Neuronal stem cell (in vitro differentiated cells): Measurements from ENCODE around the gene CDC42.

ENCODE experiments used
- DNase-seq: peaks from one replicate; pipeline ENCODE4 v3.0.0-alpha.2; 2013; ENCODE audit warnings: low spot score
- H2AFZ ChIP-seq: one replicate; pipeline ENCODE4 v1.6.1; 2013; ENCODE audit warnings: mild to moderate bottlenecking, low read length, inconsistent platforms
- H2AK5ac ChIP-seq: 2 replicates; pipeline ENCODE4 v1.6.1; 2013; ENCODE audit warnings: low read depth, mild to moderate bottlenecking, inconsistent platforms, low read length, moderate library complexity, mixed read lengths
- H2BK120ac ChIP-seq: 2 replicates; pipeline ENCODE4 v1.6.1; 2013; ENCODE audit warnings: low read depth, mild to moderate bottlenecking, inconsistent platforms, low read length, moderate library complexity, mixed read lengths
- H2BK12ac ChIP-seq: one replicate; pipeline ENCODE4 v1.6.1; 2013; ENCODE audit warnings: low read length, inconsistent platforms
- H2BK15ac ChIP-seq: 2 replicates; pipeline ENCODE4 v1.6.1; 2013; ENCODE audit warnings: mild to moderate bottlenecking, low read length, inconsistent platforms, mixed read lengths
- H2BK5ac ChIP-seq: one replicate; pipeline ENCODE4 v1.6.1; 2013; ENCODE audit warnings: inconsistent platforms, mild to moderate bottlenecking, low read length, moderate library complexity
- H3K14ac ChIP-seq: one replicate; pipeline ENCODE4 v1.6.1; 2013; ENCODE audit warnings: low read length, inconsistent platforms
- H3K18ac ChIP-seq: 2 replicates; pipeline ENCODE4 v1.6.1; 2013; ENCODE audit warnings: low read length, inconsistent platforms
- H3K23ac ChIP-seq: 2 replicates; pipeline ENCODE4 v1.6.1; 2013; ENCODE audit warnings: low read depth, mild to moderate bottlenecking, mixed read lengths, low read length, inconsistent platforms; ENCODE audit not compliant: poor library complexity
- H3K27ac ChIP-seq: replicated peaks from 3 replicates; pipeline ENCODE4 v1.5.1; 2013; ENCODE audit warnings: low read length, inconsistent platforms
- H3K27me3 ChIP-seq, 3 experiments: 2 replicates each; pipeline ENCODE4 v1.6.1; 2013; ENCODE audit warnings: low read length in 3 of 3, mild to moderate bottlenecking in 2 of 3, inconsistent platforms in 1 of 3, low read depth in 1 of 3, mixed read lengths in 1 of 3, moderate library complexity in 1 of 3; ENCODE audit not compliant: control insufficient read depth in 3 of 3, insufficient read depth in 3 of 3
- H3K36me3 ChIP-seq, 2 donors: replicated peaks in 1 of 2; 2 replicates each; pipeline ENCODE4 v1.6.1; 2013; ENCODE audit warnings: low read length in 2 of 2; ENCODE audit not compliant: control insufficient read depth in 2 of 2, insufficient read depth in 2 of 2
- H3K4ac ChIP-seq: 2 replicates; pipeline ENCODE4 v1.6.1; 2013; ENCODE audit warnings: inconsistent platforms, mild to moderate bottlenecking, low read length, moderate library complexity
- H3K4me1 ChIP-seq, 2 donors: 1 replicate in 1 of 2; 2 replicates in 1 of 2; pipeline ENCODE4 v1.6.1; 2013; ENCODE audit warnings: low read length in 2 of 2, low read depth in 1 of 2; ENCODE audit not compliant: control insufficient read depth in 2 of 2, insufficient read depth in 1 of 2
- H3K4me2 ChIP-seq: one replicate; pipeline ENCODE4 v1.6.1; 2013; ENCODE audit warnings: mild to moderate bottlenecking, low read length, inconsistent platforms; ENCODE audit not compliant: insufficient read depth, poor library complexity, severe bottlenecking
- H3K4me3 ChIP-seq, 2 donors: 2 replicates each; pipeline ENCODE4 v1.5.1; 2013; ENCODE audit warnings: low read length in 2 of 2, mild to moderate bottlenecking in 2 of 2, inconsistent platforms in 1 of 2, moderate library complexity in 1 of 2
- H3K79me1 ChIP-seq: one replicate; pipeline ENCODE4 v1.6.1; 2013; ENCODE audit warnings: low read depth, mild to moderate bottlenecking, inconsistent platforms, low read length, moderate library complexity
- H3K9ac ChIP-seq: one replicate; pipeline ENCODE4 v1.6.1; 2013; ENCODE audit warnings: mild to moderate bottlenecking, low read depth, low read length, inconsistent platforms; ENCODE audit not compliant: poor library complexity
- H3K9me3 ChIP-seq, 2 donors: replicated peaks in 1 of 2; 2 replicates each; pipeline versions ENCODE3 to v1.6.1; 2013; ENCODE audit warnings: low read length in 2 of 2, mild to moderate bottlenecking in 2 of 2, inconsistent platforms in 1 of 2, low read depth in 1 of 2, mixed read lengths in 1 of 2, moderate library complexity in 1 of 2; ENCODE audit not compliant: control insufficient read depth in 2 of 2, insufficient read depth in 1 of 2
- H4K8ac ChIP-seq: one replicate; pipeline ENCODE4 v1.6.1; 2013; ENCODE audit warnings: low read depth, mild to moderate bottlenecking, inconsistent platforms, low read length, moderate library complexity
- H4K91ac ChIP-seq: one replicate; pipeline ENCODE4 v1.6.1; 2013; ENCODE audit warnings: low read length, low read depth, mild to moderate bottlenecking, inconsistent platforms; ENCODE audit not compliant: poor library complexity
- WGBS, 2 donors: extraction: QIAGEN DNeasy Blood & Tissue Kit; methylation state at CpG; one replicate each; pipeline ENCODE4 v1.1.7; 2013; ENCODE audit warnings: missing lambda C conversion rate in 2 of 2, mixed read lengths in 1 of 2; ENCODE audit not compliant: insufficient read length in 2 of 2, insufficient replicate concordance in 1 of 2; ENCODE audit errors: extremely low coverage in 2 of 2; 5-methylcytosine and 5-hydroxymethylcytosine counted together

The CDC42 gene

GRCh38 chr1:22111115-22111514 lies 58.6 kb downstream of the CDC42 start:
- Histone ChIP-seq H3K27ac (no peak overlapping the region), H3K4me1 (peaks cover 1 to 16% of the 10 kb centered on the region in 2 donors), H2BK5ac (no peak overlapping the region), H3K27me3 (no peaks in the 10 kb centered on the region), H4K91ac (no peak overlapping the region), H4K8ac (no peak overlapping the region), H3K9me3 (no peaks in the 10 kb centered on the region), H2BK15ac (no peak overlapping the region), H3K14ac (no peak overlapping the region), H3K36me3 (peaks cover 4 to 48% of the 10 kb centered on the region in 2 donors), H3K4ac (no peak overlapping the region), H3K23ac (no peak overlapping the region), H2AK5ac (no peak overlapping the region), H3K4me2 (no peak overlapping the region), H2AFZ (no peak overlapping the region), H3K18ac (no peak overlapping the region), H3K9ac (peak overlapping the region; percentile 5), H3K4me3 (no peak overlapping the region), H3K79me1 (peaks cover 5% of the 10 kb centered on the region), H2BK120ac (no peak overlapping the region), H2BK12ac (no peak overlapping the region)
- no peak for DNase-seq
- WGBS, 2 donors, result no CpG with 5 or more reads among the region's 1 CpG

DNA sequence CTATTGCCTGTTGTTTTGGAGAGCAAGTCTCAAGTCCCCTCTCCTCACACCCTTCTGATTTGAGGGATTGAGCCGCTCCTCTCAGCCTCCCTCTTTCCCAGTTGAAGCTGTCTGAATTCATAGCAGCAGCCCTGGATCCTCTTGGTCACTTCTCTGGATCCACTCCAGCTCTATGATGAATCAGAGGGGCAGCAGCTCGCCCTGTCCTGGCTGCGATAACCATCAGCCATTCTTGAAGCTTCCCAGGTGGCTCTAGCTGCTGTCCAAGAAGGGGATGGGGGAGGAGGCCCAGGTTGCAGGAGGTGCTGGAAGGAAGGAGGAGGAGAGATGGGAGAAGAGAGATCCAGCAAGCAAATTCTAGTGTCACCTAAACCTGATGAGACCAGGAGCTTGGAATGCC lies 59.1 kb downstream of the CDC42 start:
- H2AK5ac ChIP-seq, result no peak overlapping the region
- no peaks in the 10 kb centered on the region for H3K9me3 ChIP-seq
- no peak overlapping the region for H3K4ac ChIP-seq
- peaks cover 6 to 16% of the 10 kb centered on the region in 2 donors for H3K4me1 ChIP-seq
- DNase-seq, result no peak
- H2BK15ac ChIP-seq, result no peak overlapping the region
- H2AFZ ChIP-seq, result no peak overlapping the region
- H3K36me3 ChIP-seq, result peaks cover 4 to 45% of the 10 kb centered on the region in 2 donors
- H3K4me3 ChIP-seq, result no peak overlapping the region
- H3K27me3 ChIP-seq, result no peaks in the 10 kb centered on the region
- no peak overlapping the region for H4K8ac ChIP-seq
- no peak overlapping the region for H3K4me2 ChIP-seq
- no CpG with 5 or more reads among the region's 3 CpGs for WGBS, 2 donors
- no peak overlapping the region for H3K18ac ChIP-seq
- no peak overlapping the region for H3K9ac ChIP-seq
- H3K79me1 ChIP-seq, result peaks cover 5% of the 10 kb centered on the region
- H3K27ac ChIP-seq, result no peak overlapping the region
- H4K91ac ChIP-seq, result no peak overlapping the region
- no peak overlapping the region for H2BK5ac ChIP-seq
- H2BK12ac ChIP-seq, result no peak overlapping the region
- H3K14ac ChIP-seq, result no peak overlapping the region
- H2BK120ac ChIP-seq, result no peak overlapping the region
- no peak overlapping the region for H3K23ac ChIP-seq

GRCh38 chr1:22112554-22112953 lies 60.0 kb downstream of the CDC42 start:
- Histone ChIP-seq H3K4ac (no peak overlapping the region), H3K14ac (no peak overlapping the region), H2BK12ac (no peak overlapping the region), H3K27me3 (no peaks in the 10 kb centered on the region), H2AK5ac (no peak overlapping the region), H3K4me1 (peaks cover 9 to 16% of the 10 kb centered on the region in 2 donors), H4K8ac (no peak overlapping the region), H3K9ac (no peak overlapping the region), H3K79me1 (peaks cover 5% of the 10 kb centered on the region), H3K4me2 (no peak overlapping the region), H2BK5ac (no peak overlapping the region), H3K4me3 (no peak overlapping the region), H3K9me3 (no peaks in the 10 kb centered on the region), H2AFZ (no peak overlapping the region), H4K91ac (no peak overlapping the region), H3K27ac (no peak overlapping the region), H3K18ac (no peak overlapping the region), H3K23ac (no peak overlapping the region), H2BK120ac (no peak overlapping the region), H3K36me3 (peaks cover 4 to 45% of the 10 kb centered on the region in 2 donors), H2BK15ac (no peak overlapping the region)
- DNase-seq, result no peak
- no CpG with 5 or more reads among the region's 3 CpGs for whole genome bisulfite sequencing, 2 donors

GRCh38 chr1:22114083-22115012 lies 61.8 kb downstream of the CDC42 start:
- Histone ChIP-seq H3K23ac (no peak overlapping the region), H3K36me3 (peaks cover 8 to 36% of the 10 kb centered on the region in 2 donors)
- no CpG with 5 or more reads among the region's 18 CpGs for WGBS, 2 donors

More at GRCh38 chr1:22114083-22115012, 61.8 kb downstream of the CDC42 start:
- peaks cover 5% of the 10 kb centered on the region for H3K79me1 ChIP-seq
- DNase-seq, result peak; percentile 30
- H3K4me3 ChIP-seq, result no peak overlapping the region
- no peaks in the 10 kb centered on the region for H3K27me3 ChIP-seq
- H3K14ac ChIP-seq, result no peak overlapping the region
- peaks cover 9 to 16% of the 10 kb centered on the region in 2 donors for H3K4me1 ChIP-seq
- no peak overlapping the region for H2AFZ ChIP-seq
- H4K91ac ChIP-seq, result no peak overlapping the region
- no peak overlapping the region for H3K4me2 ChIP-seq
- H2BK5ac ChIP-seq, result no peak overlapping the region
- peak overlapping the region; percentile 51 for H3K9ac ChIP-seq
- no peaks in the 10 kb centered on the region for H3K9me3 ChIP-seq
- no peak overlapping the region for H3K4ac ChIP-seq
- no peak overlapping the region for H3K18ac ChIP-seq
- no peak overlapping the region for H2BK120ac ChIP-seq
- no peak overlapping the region for H3K27ac ChIP-seq
- no peak overlapping the region for H2BK12ac ChIP-seq
- no peak overlapping the region for H2AK5ac ChIP-seq
- H4K8ac ChIP-seq, result no peak overlapping the region
- no peak overlapping the region for H2BK15ac ChIP-seq
